ENCODE measurements around the gene DEPDC7.
"Not testable (repeated sequence)": the region's sequence is repeated elsewhere in the genome, so short reads cannot be mapped to it uniquely, and the experiment has no call there.

The DEPDC7 gene

GRCh38 chr11:33025339-33025722, 9.7 kb downstream of the DEPDC7 start:
- DNase-seq (ENCODE audit: low spot score): no peak

DNA sequence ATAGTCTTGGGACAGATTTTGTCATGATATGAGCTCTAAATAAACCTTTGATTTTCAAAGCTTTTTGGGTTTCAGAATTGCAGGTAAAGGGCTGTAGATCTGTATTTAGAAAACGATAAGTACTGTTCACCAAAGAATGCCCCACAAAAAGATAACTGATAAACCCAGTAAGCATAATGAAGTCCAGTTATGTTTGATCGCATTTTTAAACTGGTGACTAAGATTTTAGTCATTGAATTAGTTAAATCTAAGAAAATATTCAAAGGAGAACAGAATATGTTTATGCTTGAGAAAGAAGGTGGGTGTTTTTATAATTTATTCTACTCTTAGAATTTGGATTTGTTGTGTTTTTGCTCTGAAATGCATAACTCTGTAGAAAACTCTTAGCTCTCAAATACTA, 11.6 kb downstream of the DEPDC7 start:
- DNase-seq (ENCODE audit: low spot score): no peak

DNA sequence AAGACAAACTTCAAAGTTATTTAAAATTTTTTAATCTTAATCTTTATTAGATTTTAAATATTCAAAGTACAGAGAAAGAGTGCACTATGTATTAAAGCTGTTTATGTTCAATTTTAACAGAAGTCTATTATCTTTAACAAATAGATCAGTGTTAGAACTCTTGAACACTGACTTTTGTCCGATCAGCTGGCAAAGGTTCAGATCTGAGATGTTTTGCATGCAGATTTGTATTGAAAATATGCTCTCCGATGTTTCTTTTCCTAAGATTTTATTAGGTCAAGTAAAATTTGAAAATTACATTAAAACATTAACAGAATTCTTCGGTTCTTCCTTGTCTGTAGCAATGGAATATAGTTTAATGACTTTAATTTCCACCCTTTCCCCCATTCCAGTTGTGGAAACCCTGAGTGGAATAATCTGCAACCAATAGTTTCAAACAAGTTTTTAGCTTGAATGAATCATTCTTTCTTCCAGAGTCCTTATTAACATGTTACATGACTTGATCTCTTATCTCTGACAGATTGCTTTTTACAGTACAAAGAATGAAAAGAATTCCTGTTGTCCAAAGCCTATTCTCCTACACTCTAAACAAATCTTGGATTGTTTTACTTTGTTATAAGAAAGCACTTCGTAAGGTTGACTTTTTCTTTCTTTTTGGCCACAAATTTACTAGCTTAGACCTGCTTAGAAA, 12.3 kb downstream of the DEPDC7 start:
- DNase-seq (ENCODE audit: low spot score): no peak

- no peak for DNase-seq (ENCODE audit: low spot score)
These were observed 12.8 kb downstream of the DEPDC7 start for GRCh38 chr11:33028537-33028914.

GRCh38 chr11:33029218-33029617, 13.5 kb downstream of the DEPDC7 start:
- DNase-seq (ENCODE audit: low spot score): not testable (repeated sequence)

DNA sequence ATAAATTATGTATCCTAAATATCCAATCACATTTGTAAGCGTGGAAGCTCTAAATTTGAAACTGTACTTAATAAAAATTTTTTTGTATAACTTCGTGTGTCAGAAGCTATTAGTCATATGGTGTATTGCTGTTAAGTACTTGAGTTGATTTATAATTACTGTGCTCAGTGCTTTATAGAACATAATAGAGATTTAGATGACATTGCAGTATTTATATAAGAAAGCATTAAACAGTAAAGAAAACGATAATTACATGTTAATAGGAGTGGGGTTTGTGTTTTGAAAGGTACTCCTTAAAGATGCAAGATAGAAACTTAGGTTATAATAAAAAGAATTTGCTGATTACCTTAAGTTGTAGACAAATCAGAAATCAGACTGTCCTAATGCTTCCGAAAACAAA, 17.8 kb downstream of the DEPDC7 start:
- DNase-seq (ENCODE audit: low spot score): no peak

DNA sequence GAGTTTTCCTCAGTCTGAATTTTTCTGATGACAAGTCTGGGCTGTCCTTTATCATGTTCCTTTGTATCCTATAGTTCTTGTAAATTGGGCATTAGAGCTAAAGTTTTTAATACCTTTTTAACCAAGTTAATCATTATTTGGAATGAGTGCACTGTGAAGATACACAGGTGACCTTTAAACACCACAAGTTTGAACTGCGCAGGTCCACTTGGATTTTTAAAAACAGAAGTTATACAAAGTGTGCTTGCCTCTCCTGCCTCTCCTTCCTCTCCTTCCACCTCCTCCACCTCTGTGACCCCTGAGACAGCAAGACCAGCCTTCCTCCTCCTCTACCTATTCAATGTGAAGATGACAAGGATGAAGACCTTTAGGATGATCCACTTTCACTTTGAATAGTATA, 19.3 kb downstream of the DEPDC7 start:
- no peak for DNase-seq (ENCODE audit: low spot score)

DNA sequence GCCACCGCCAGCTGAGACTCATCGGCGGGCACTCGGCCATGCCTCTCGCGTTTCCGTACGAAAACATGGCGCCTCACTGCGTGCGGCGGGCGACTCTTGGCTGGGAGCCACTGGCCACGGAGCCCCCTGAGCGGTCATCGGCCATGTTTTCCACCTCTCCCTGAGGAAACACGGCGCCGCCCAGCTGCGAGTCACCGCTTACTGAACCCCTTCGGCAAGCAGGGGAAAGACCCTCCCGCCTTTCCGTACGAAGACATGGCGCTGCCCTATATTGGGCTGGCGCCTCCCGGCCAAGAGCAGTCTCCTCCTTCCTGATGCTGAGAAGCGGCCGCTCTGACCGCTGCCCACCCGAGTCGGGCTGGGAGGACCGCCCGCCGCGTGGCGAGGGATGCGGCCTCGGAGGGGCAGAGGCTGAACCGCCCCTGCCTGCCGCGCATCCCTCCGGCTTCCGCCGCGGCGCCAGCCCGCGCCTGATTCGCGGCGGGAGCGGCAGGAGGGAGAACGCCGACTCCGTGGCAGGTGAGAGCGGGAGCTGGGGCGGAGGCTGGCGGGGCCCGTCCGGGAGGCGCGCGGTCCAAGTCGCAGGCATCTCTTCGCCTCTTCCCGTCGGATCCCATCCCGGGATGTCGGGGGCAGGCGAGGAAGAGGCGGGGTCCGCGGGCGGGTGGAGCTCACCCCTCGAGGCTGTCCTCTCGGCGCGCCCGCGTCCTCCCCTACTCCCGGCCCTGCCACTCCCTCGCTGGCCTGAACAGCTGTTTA, 23.8 kb downstream of the DEPDC7 start, which contains the start of gene TCP11L1:
TSS of gene TCP11L1 (plus strand) at position 299 of the 759 bp plus-strand sequence. CDS start 4,202 bp downstream, outside the sequence.
- DNase-seq (ENCODE audit: low spot score): peak; percentile 29

DNA sequence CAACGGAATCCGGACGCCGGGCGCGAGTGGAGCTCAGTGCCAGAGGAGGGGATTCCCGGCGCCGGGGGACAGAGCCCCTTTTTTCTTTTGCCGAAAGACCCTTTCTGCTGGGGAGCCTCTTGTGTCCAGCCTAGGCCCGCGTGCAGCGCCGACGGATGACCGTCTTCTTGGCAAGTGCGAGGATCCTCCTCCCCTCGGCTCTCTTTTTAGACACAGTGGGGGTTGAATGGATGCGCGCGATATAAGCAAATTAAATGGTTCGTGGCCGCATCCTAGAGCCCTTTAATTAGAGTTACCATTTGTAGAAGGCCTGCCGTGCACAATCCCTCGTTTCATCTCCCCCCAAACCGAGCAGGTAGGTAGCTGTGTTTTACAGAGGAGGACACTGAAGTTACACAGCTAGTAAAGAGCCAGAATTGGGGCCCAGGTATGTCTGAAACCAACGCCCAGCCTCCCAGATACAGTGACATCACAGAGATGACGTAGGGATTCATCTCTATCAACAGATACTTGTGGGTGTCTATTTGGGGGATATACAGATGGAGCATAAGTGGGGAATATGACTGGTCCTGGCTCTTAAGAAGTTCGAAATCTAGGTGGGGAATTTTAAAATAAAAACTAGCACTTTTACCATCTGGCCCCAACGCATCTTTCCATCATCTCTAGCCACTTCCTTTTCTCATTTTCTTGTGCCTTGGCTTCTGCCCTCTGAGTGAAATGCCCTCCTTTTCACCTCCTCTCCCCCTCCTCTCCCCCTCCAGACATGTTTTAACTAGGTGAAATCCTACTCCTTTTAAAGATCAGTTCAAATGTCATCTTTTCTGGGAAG, 24.6 kb downstream of the DEPDC7 start:
- DNase-seq (ENCODE audit: low spot score): peak; percentile 9

- DNase-seq (ENCODE audit: low spot score): no peak
These were observed 25.3 kb downstream of the DEPDC7 start for GRCh38 chr11:33040862-33041453.

DNA sequence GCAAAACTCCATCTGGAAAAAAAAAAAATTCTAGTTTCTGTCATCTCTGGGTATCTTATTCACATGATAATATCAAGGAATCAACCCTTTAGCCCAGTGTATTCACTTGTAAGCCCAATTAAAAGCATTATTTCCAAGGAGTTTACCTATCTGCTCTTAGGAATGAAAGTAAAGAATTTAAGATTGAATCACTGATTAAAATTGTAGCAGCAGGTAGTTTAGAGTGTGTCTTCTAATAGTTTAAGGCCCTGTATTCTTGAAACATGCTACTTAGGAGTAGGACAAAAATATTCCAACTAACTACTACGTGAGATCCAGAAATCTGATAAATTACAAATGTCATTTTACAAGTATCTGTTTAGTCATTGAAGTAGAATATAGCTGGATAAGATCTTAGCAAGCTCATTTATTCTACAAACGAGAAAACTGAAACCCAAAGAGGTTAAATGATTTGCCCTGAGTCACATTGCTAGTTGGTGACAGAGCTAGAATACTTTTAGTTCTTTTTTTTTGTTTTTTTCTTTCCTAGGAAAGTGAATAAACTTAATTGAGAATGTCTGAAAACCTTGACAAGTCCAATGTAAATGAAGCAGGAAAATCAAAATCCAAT, 27.6 kb downstream of the DEPDC7 start:
- no peak for DNase-seq (ENCODE audit: low spot score)

DNA sequence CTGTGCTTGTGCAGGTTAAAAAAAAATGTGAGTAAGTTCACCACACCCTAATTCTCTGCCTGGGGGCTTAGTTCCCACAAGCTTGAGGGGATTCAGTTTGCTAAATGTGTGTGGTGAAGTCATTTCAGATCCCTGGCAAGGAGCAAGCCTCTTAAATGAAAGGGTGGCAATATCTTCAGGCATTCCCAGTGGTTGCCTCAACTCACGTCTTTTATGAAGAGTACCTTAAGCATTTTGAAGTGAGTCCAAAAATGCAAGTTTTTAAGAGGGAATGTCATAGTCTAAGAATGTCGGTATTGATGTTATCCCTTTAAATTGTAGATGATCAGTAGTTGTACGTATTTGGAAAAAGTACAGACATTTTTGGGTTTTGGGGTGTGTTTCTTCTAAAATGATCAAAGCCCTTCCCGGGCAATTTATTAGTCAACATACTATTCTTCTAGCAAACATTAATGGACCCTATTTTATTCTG, 28.6 kb downstream of the DEPDC7 start:
- DNase-seq (ENCODE audit: low spot score): no peak

GRCh38 chr11:33045551-33046255, 30.0 kb downstream of the DEPDC7 start:
- no peak for DNase-seq (ENCODE audit: low spot score)

DNA sequence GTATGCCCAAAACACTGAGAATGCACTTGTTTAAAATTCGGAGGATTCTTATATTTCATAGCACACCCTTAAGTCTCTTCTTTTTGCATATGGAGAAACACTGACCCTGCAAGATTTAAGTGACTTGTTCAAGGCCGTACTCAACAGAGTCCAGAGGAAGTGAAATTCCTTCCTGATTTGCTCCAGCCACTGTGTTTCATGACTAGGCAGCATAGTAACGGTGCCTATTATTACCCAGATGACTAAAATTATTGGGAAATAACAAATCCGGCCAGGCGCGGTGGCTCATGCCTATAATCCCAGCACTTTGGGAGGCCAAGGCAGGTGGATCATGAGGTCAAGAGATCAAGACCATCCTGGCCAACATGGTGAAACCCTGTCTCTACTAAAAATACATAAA, 33.0 kb downstream of the DEPDC7 start:
- not testable (repeated sequence) for DNase-seq (ENCODE audit: low spot score)

- not testable (repeated sequence) for DNase-seq (ENCODE audit: low spot score)
These were observed 34.1 kb downstream of the DEPDC7 start for GRCh38 chr11:33049565-33050408.

DNA sequence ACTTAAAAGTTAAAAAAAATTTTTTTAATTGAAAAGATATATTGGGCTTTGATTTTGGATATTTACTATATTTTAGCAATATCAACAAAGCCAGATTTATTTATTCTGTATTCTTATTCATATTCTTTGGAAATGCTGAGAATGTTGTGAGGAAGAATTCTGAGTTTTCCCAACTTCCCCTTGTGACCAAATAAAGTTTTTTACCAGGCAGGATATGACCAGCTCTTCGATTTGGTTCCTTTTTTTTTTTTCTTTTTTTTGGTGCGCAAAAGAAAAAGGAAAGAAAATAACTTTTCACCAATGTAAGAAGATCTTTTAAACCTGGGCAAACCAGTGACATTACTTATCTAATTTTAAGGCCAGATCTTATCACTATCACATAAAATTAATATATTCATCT, 36.6 kb downstream of the DEPDC7 start:
- DNase-seq (ENCODE audit: low spot score): no peak

DNA sequence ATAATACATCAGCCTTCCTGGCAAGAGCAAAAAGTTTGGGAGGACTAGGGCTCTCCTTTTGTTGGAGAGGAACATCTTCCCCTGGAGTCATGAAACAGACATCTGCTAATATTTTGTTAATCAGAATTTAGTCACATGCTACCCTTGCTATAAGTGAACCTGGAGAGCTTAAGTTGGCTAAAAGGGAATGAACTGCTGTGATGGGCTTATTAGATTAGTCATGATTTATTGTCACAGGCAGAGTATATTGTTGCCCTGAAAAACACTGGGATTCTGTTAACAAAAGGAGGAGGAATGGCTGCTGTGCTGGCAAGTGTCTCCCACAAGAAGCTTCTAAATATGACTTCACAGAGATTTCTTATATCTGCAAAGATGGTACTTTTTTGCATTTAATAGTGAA, 39.7 kb downstream of the DEPDC7 start:
- no peak for DNase-seq (ENCODE audit: low spot score)

DNA sequence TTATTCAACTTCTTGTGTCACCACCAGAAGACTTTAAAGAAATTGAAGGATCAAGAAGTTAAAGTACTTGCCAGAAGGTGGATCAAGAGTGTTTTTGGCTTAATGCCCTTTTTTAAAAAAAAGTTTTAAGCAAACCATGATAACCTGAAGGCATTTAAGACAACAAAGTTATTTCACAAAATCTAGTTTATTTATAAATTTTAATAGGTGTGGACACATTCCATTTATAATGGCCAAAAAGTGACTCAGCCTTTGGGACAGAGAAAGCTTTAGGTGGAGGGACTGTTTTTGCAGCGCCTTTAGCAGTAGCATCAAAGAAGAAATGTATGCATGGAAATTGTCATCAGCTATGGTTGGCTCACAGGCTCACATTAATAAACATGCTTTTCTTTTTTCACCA, 41.6 kb downstream of the DEPDC7 start:
- no peak for DNase-seq (ENCODE audit: low spot score)

DNA sequence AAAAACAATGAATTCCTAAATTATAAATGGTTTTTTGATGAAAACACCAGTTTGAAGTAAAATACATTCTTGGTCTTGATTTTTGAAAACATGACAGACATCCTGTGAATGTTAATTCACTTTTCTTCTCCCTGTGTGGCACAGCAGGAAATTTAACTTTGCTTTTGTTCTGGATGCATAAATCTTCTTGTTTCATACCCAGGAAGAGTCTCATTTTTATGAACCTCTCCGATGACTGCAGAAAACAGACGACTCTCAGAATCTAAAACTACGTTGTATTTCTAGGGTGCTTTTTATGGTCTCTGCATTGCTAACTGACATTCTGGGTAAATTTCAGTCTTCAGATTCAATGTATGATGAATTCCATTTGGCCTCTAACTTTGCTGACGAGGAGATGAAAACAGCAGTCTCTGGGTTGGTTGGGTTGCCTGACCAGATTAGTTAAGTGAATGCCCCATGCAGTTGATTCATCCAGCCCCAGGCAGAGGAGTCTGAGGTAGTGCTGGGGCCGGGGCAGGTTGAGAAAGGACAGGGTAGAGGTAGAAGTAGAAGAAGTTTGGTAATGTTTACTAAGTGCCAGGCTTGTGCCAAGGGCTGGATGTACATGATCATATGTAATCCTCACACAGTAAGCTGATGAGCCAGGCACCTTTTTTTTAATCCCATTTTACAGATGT, 43.8 kb downstream of the DEPDC7 start:
- no peak for DNase-seq (ENCODE audit: low spot score)

- DNase-seq (ENCODE audit: low spot score): no peak
These were observed 44.6 kb downstream of the DEPDC7 start for GRCh38 chr11:33060271-33060670.

Measured in CD4-positive, alpha-beta T cell treated with Interleukin-6 at 100 ng/mL for 8 hours (primary cell).